H1 (cell line): ENCODE measurements around the gene R3HDML. TPM values are rescaled to one million over a fixed set of nuclear protein-coding genes. Genes with fewer than 3 reads are reported as not detected.
A peak's percentile ranks its signal among the peaks of the same experiment; 100 is the strongest.

ENCODE experiments used
- CTCF ChIA-PET: fragments of 300-600 bp; sonication (Branson Sonifier 250); formaldehyde crosslinking; loops from one replicate; lab custom pipeline; 2021; ENCODE audit not compliant: partially characterized antibody; lab: Charles Lee
- POLR2A ChIA-PET: fragments of 300-600 bp; sonication (Branson Sonifier 250); formaldehyde crosslinking; loops from one replicate; lab custom pipeline; 2021; ENCODE audit warnings: inconsistent platforms; ENCODE audit not compliant: partially characterized antibody; lab: Charles Lee
- DNase-seq, 2 experiments: peaks; one replicate each; pipeline versions ENCODE4 v3.0.0 to v3.0.0-alpha.2; 2010 to 2022; ENCODE audit warnings: low spot score in 2 of 2, low read depth in 1 of 2, mixed read lengths in 1 of 2
- FAIRE-seq: peaks from 2 replicates; lab custom pipeline; 2011; peaks lifted over from hg19 to GRCh38; lab: Jason Lieb, UNC
- H2AFZ ChIP-seq: 2 replicates; pipeline ENCODE4 v1.8.1; 2012; ENCODE audit warnings: low read length, inconsistent platforms
- H2AK5ac ChIP-seq: 2 replicates; pipeline ENCODE4 v1.6.1; 2013; ENCODE audit warnings: low read depth, low read length
- H2BK120ac ChIP-seq: replicated peaks from 2 replicates; pipeline ENCODE3; 2013; ENCODE audit warnings: low read depth, low read length, inconsistent platforms
- H2BK12ac ChIP-seq: 2 replicates; pipeline ENCODE4 v1.6.1; 2013; ENCODE audit warnings: low read depth, low read length
- H2BK15ac ChIP-seq: 2 replicates; pipeline ENCODE4 v1.6.1; 2013; ENCODE audit warnings: low read length
- H2BK20ac ChIP-seq: 2 replicates; pipeline ENCODE4 v1.6.1; 2013; ENCODE audit warnings: low read length
- H2BK5ac ChIP-seq: 2 replicates; pipeline ENCODE4 v1.6.1; 2013; ENCODE audit warnings: low read depth, low read length
- H3K14ac ChIP-seq: 2 replicates; pipeline ENCODE4 v1.6.1; 2013; ENCODE audit warnings: inconsistent platforms; ENCODE audit not compliant: insufficient read length
- H3K18ac ChIP-seq: 2 replicates; pipeline ENCODE4 v1.6.1; 2013; ENCODE audit warnings: low read length; ENCODE audit errors: extremely low read depth
- H3K23ac ChIP-seq: 2 replicates; pipeline ENCODE4 v1.6.1; 2013; ENCODE audit warnings: inconsistent platforms; ENCODE audit not compliant: insufficient read length
- H3K23me2 ChIP-seq: 2 replicates; pipeline ENCODE4 v1.6.1; 2013; ENCODE audit warnings: low read depth, low read length
- H3K27ac ChIP-seq: 2 replicates; pipeline ENCODE4 v1.6.1; 2011; ENCODE audit warnings: low read depth, low read length, inconsistent platforms
- H3K27me3 ChIP-seq, 4 experiments: replicated peaks in 1 of 4; 1 replicate in 1 of 4; 2 replicates in 3 of 4; pipeline versions ENCODE4 v1.6.1 to v1.8.1; 2011 to 2013; ENCODE audit warnings: low read length in 3 of 4, mild to moderate bottlenecking in 3 of 4, inconsistent platforms in 2 of 4, mixed read lengths in 2 of 4, moderate library complexity in 1 of 4; ENCODE audit not compliant: control insufficient read depth in 3 of 4, insufficient read depth in 3 of 4; ENCODE audit errors: extremely low read depth in 1 of 4
- H3K36me3 ChIP-seq, 4 experiments: 2 replicates each; pipeline versions ENCODE4 v1.6.1 to v1.8.1; 2011 to 2013; ENCODE audit warnings: mild to moderate bottlenecking in 4 of 4, low read length in 3 of 4, moderate library complexity in 2 of 4, control low read depth in 1 of 4, inconsistent platforms in 1 of 4; ENCODE audit not compliant: insufficient read depth in 4 of 4, control insufficient read depth in 2 of 4
- H3K4ac ChIP-seq: replicated peaks from 2 replicates; pipeline ENCODE3; 2013; ENCODE audit warnings: low read length, low read depth, mixed read lengths, inconsistent platforms; ENCODE audit not compliant: insufficient read length
- H3K4me1 ChIP-seq, 4 experiments: replicated peaks in 1 of 4; 1 replicate in 1 of 4; 2 replicates in 3 of 4; pipeline versions ENCODE4 v1.6.1 to v1.8.1; 2011 to 2013; ENCODE audit warnings: low read length in 3 of 4, inconsistent platforms in 2 of 4, mixed read lengths in 1 of 4; ENCODE audit not compliant: insufficient read depth in 4 of 4, control insufficient read depth in 3 of 4
- H3K4me2 ChIP-seq, 2 experiments: 2 replicates each; pipeline versions ENCODE4 v1.6.1 to v1.8.1; 2011 to 2013; ENCODE audit warnings: low read depth in 2 of 2, low read length in 2 of 2, control low read depth in 1 of 2, inconsistent platforms in 1 of 2, mild to moderate bottlenecking in 1 of 2; ENCODE audit not compliant: insufficient read depth in 1 of 2
- H3K4me3 ChIP-seq, 4 experiments: fragments of 200-600, 300-600 bp in 1 of 4; sonication (generic), shearing (Covaris generic), sonication (Bioruptor Twin) in 1 of 4; 2 replicates each; pipeline versions ENCODE4 v1.5.1 to v1.8.1; 2011 to 2016; ENCODE audit warnings: low read length in 4 of 4, low read depth in 3 of 4, control low read depth in 2 of 4, inconsistent platforms in 2 of 4, mild to moderate bottlenecking in 2 of 4, mixed read lengths in 1 of 4, moderate library complexity in 1 of 4; ENCODE audit not compliant: insufficient read depth in 2 of 4; ENCODE audit errors: extremely low read depth in 1 of 4
- H3K56ac ChIP-seq: replicated peaks from 2 replicates; pipeline ENCODE3; 2013; ENCODE audit warnings: low read depth, mild to moderate bottlenecking, mixed read lengths, low read length, inconsistent platforms; ENCODE audit not compliant: insufficient read length
- H3K79me1 ChIP-seq: 2 replicates; pipeline ENCODE4 v1.6.1; 2013; ENCODE audit warnings: low read depth, low read length, control low read depth
- H3K79me2 ChIP-seq, 2 experiments: 2 replicates each; pipeline versions ENCODE4 v1.6.1 to v1.8.1; 2012 to 2013; ENCODE audit warnings: low read length in 2 of 2, mild to moderate bottlenecking in 2 of 2, inconsistent platforms in 1 of 2; ENCODE audit not compliant: insufficient read depth in 2 of 2, control insufficient read depth in 1 of 2
- H3K9ac ChIP-seq, 4 experiments: replicated peaks in 1 of 4; 1 replicate in 1 of 4; 2 replicates in 3 of 4; pipeline versions ENCODE4 v1.6.1 to v1.8.1; 2011 to 2013; ENCODE audit warnings: low read depth in 3 of 4, low read length in 3 of 4, control low read depth in 2 of 4, mild to moderate bottlenecking in 2 of 4, moderate library complexity in 2 of 4, inconsistent platforms in 1 of 4; ENCODE audit errors: extremely low read depth in 1 of 4
- H3K9me3 ChIP-seq, 2 experiments: 2 replicates each; pipeline versions ENCODE4 v1.6.1 to v1.8.1; 2012 to 2013; ENCODE audit warnings: mild to moderate bottlenecking in 2 of 2, moderate library complexity in 2 of 2, control low read depth in 1 of 2, inconsistent platforms in 1 of 2, low read depth in 1 of 2, low read length in 1 of 2, mixed read lengths in 1 of 2; ENCODE audit not compliant: insufficient read depth in 2 of 2
- H4K20me1 ChIP-seq, 2 experiments: replicated peaks in 1 of 2; 2 replicates each; pipeline versions ENCODE3 to v1.8.1; 2011 to 2013; ENCODE audit warnings: inconsistent platforms in 2 of 2, low read length in 2 of 2, mild to moderate bottlenecking in 1 of 2; ENCODE audit not compliant: insufficient read depth in 2 of 2, control insufficient read depth in 1 of 2
- H4K5ac ChIP-seq: 2 replicates; pipeline ENCODE4 v1.6.1; 2013; ENCODE audit warnings: low read length, low read depth, mixed read lengths, inconsistent platforms; ENCODE audit not compliant: insufficient read length
- H4K8ac ChIP-seq: 2 replicates; pipeline ENCODE4 v1.8.0; 2013; ENCODE audit warnings: mild to moderate bottlenecking, moderate library complexity, low read length, inconsistent platforms; ENCODE audit not compliant: insufficient read depth; ENCODE audit errors: extremely low read depth
- H4K91ac ChIP-seq: replicated peaks from 2 replicates; pipeline ENCODE3; 2013; ENCODE audit warnings: low read length, mixed read lengths, inconsistent platforms; ENCODE audit not compliant: insufficient read length
- BACH1 ChIP-seq: IDR thresholded peaks from 2 replicates; pipeline ENCODE4 v1.6.1; 2012; ENCODE audit warnings: low read length, improper control_type of control experiment
- CEBPB ChIP-seq: IDR thresholded peaks from 2 replicates; pipeline ENCODE4 v1.6.1; 2012; ENCODE audit warnings: low read depth, low read length
- CHD1 ChIP-seq: IDR thresholded peaks from 2 replicates; pipeline ENCODE4 v1.6.1; 2012; ENCODE audit warnings: low read depth, low read length, improper control_type of control experiment
- CTBP2 ChIP-seq: IDR thresholded peaks from 2 replicates; pipeline ENCODE4 v1.7.0; 2011; ENCODE audit warnings: borderline replicate concordance, mild to moderate bottlenecking, moderate library complexity, mixed read lengths, low read length; ENCODE audit not compliant: insufficient read depth, insufficient read length
- GABPA ChIP-seq: IDR thresholded peaks from 2 replicates; pipeline ENCODE4 v1.6.1; 2011; ENCODE audit warnings: mild to moderate bottlenecking, low read length, moderate library complexity, borderline replicate concordance; ENCODE audit not compliant: insufficient read depth
- JUN ChIP-seq: IDR thresholded peaks from 2 replicates; pipeline ENCODE4 v1.6.1; 2011; ENCODE audit warnings: low read depth, mild to moderate bottlenecking, improper control_type of control experiment, low read length
- JUND ChIP-seq: IDR thresholded peaks from 2 replicates; pipeline ENCODE4 v1.6.1; 2011; ENCODE audit warnings: mild to moderate bottlenecking, improper control_type of control experiment, low read length
- PHF8 ChIP-seq: fragments of 200-600 bp; sonication (generic); conservative IDR thresholded peaks from 2 replicates; pipeline ENCODE4 v1.7.1; 2012; ENCODE audit warnings: low read depth, mild to moderate bottlenecking, inconsistent platforms, low read length, moderate library complexity
- SIX5 ChIP-seq: IDR thresholded peaks from 2 replicates; pipeline ENCODE4 v1.6.1; 2011; ENCODE audit warnings: mild to moderate bottlenecking, low read depth, low read length
- SP2 ChIP-seq: IDR thresholded peaks from 2 replicates; pipeline ENCODE4 v1.6.1; 2012; ENCODE audit warnings: mild to moderate bottlenecking, low read length, inconsistent platforms
- SRF ChIP-seq: IDR thresholded peaks from 2 replicates; pipeline ENCODE4 v1.6.1; 2011; ENCODE audit warnings: mild to moderate bottlenecking, low read depth, low read length, moderate library complexity
- TBP ChIP-seq: IDR thresholded peaks from 2 replicates; pipeline ENCODE4 v1.6.1; 2011; ENCODE audit warnings: low read depth, low read length, improper control_type of control experiment
- TCF12 ChIP-seq: IDR thresholded peaks from 2 replicates; pipeline ENCODE4 v1.6.1; 2011; ENCODE audit warnings: low read depth, mild to moderate bottlenecking, low read length
- WGBS, 2 experiments: shearing (Covaris generic) in 1 of 2; methylation state at CpG; one replicate each; pipeline versions ENCODE4 v1.1.6 to v1.1.7; 2013 to 2015; ENCODE audit warnings: low lambda C conversion rate in 2 of 2, mixed read lengths in 2 of 2, inconsistent platforms in 1 of 2, low coverage in 1 of 2, missing lambda C conversion rate in 1 of 2; ENCODE audit not compliant: insufficient replicate concordance in 2 of 2, insufficient coverage in 1 of 2, insufficient read length in 1 of 2; ENCODE audit errors: extremely low coverage in 1 of 2, missing lambda C conversion rate in 1 of 2; 5-methylcytosine and 5-hydroxymethylcytosine counted together
- polyA plus RNA-seq, 7 experiments: library from polyadenylated mRNA; depleted of rRNA in 3 of 7; stranded (reverse) in 5 of 7; unstranded in 2 of 7; fragments of >200 nt in 5 of 7; fragments of 200-250 nt in 2 of 7; gene quantifications; 1 replicate in 5 of 7; 2 replicates in 1 of 7; 4 replicates in 1 of 7; pipeline versions ENCODE4 v1.2.1 to v1.2.3, GENCODE V29; 2011 to 2013; ENCODE audit warnings: missing spikeins in 2 of 7, mixed read lengths in 2 of 7
- total RNA-seq: library from RNA; stranded (reverse); fragmentation: NEBNext Ultra II Directional; extraction: Animal tissue kit (Norgen Biotek cat#: 25700); gene quantifications from 2 replicates; pipeline ENCODE4 v1.2.1, GENCODE V29; 2021
- TF ChIP-seq, protein P1 (sequence below): IDR thresholded peaks from 2 replicates; pipeline ENCODE4 v1.6.1; 2012; ENCODE audit warnings: low read length, inconsistent platforms

The R3HDML gene
- total and polyA plus RNA-seq, 2 of the 8 experiments (the other 6 are each of a cell fraction or from before 2014, with no cell fraction given), result not detected

GRCh38 chr20:44345147-44345546 lies 8.3 kb downstream of the R3HDML start:
- H3K9me3 ChIP-seq, result no peaks in the 10 kb centered on the region
- H4K5ac ChIP-seq, result no peak overlapping the region
- FAIRE-seq, result no peak
- H4K8ac ChIP-seq, result peak overlapping the region; percentile 89
- H3K36me3 ChIP-seq, result no peaks in the 10 kb centered on the region
- no peak overlapping the region for H3K4me3 ChIP-seq
- no peak overlapping the region for H3K23ac ChIP-seq
- no peak overlapping the region for H2BK20ac ChIP-seq
- H3K9ac ChIP-seq, result no peak overlapping the region
- no peak overlapping the region for H3K56ac ChIP-seq
- no peaks in the 10 kb centered on the region for H3K79me1 ChIP-seq
- no peak overlapping the region for H3K4ac ChIP-seq
- no peak overlapping the region for H2BK15ac ChIP-seq
- H3K4me1 ChIP-seq, result no peaks in the 10 kb centered on the region
- no peak for DNase-seq
- H3K27ac ChIP-seq, result no peak overlapping the region
- H3K23me2 ChIP-seq, result no peaks in the 10 kb centered on the region
- H3K4me2 ChIP-seq, result no peak overlapping the region
- no peak overlapping the region for H3K18ac ChIP-seq
- no peak overlapping the region for H2AK5ac ChIP-seq
- 91% methylated on average over 8 of the region's 8 CpGs; no CpG with 5 or more reads in 1 of the 2 experiments for WGBS, 2 experiments
- ChIA-PET POLR2A (no interaction called here), CTCF (interaction anchor here (0.7 to 1.7 kb wide), 6 partner anchors 13 to 131 kb away, joined by 3 to 5 read pairs (median 4); partner anchors contain the start of gene FITM2)
- H2BK5ac ChIP-seq, result no peak overlapping the region
- no peak overlapping the region for H2BK120ac ChIP-seq
- no peak overlapping the region for H2BK12ac ChIP-seq
- no peaks in the 10 kb centered on the region for H4K20me1 ChIP-seq
- no peak overlapping the region for H2AFZ ChIP-seq
- no peak overlapping the region for H4K91ac ChIP-seq
- no peaks in the 10 kb centered on the region for H3K27me3 ChIP-seq
- no peak overlapping the region for H3K14ac ChIP-seq
- no peaks in the 10 kb centered on the region for H3K79me2 ChIP-seq
- TF ChIP-seq, protein P1, sequence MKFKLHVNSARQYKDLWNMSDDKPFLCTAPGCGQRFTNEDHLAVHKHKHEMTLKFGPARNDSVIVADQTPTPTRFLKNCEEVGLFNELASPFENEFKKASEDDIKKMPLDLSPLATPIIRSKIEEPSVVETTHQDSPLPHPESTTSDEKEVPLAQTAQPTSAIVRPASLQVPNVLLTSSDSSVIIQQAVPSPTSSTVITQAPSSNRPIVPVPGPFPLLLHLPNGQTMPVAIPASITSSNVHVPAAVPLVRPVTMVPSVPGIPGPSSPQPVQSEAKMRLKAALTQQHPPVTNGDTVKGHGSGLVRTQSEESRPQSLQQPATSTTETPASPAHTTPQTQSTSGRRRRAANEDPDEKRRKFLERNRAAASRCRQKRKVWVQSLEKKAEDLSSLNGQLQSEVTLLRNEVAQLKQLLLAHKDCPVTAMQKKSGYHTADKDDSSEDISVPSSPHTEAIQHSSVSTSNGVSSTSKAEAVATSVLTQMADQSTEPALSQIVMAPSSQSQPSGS, result no peak
- TF ChIP-seq CHD1 (no peak), GABPA (no peak), CTBP2 (no peak), JUND (no peak), TBP (no peak), SP2 (no peak), JUN (no peak), SIX5 (no peak), SRF (no peak), TCF12 (no peak), PHF8 (no peak), CEBPB (no peak), BACH1 (no peak)
